HG02678 (cell line): ENCODE measurements around the gene MECR.

Experiments used
- ATAC-seq: cut with Tn5 transposase; IDR thresholded peaks from one replicate; pipeline ENCODE4 v1.9.1; 2021; ENCODE audit warnings: mild to moderate bottlenecking, moderate library complexity; ENCODE audit not compliant: unreplicated experiment

The MECR gene

DNA sequence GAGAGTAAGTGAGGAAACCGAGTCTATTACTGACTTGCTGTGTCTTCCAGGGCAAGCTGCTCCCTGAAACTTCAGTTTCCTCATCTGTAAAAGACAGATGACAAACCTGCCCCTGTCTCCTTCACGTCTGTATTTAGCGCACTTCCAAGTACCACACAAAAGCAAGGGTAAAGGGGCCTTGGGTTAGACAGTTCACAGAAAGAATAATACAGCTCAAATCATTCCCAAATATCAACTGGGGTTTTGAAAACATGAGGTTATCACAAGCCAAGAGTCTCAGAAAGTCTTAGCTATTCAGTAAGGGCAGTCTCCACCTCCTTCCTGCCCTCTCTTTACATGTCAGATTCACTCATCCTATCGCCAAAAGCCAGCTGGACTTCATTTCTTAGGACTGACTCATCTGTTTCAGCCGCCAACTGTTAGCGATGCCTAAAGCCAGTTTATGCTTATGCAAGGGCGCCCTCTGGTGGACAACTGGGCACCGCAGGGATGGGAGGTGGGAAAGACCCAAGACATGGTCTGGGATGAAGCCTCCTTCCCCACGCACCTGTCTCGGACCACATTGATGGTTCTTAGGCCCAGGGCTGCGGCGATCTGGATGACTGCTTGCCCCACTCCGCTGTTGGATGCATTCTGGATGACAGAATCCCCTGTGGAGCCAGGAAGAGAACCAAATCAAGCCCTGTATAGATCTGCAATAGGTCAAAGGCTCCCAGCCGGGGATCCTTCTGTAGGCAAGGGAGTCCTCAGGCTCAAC is 28.0 kb downstream of the MECR start:
- ATAC-seq, result peak; percentile 69

DNA sequence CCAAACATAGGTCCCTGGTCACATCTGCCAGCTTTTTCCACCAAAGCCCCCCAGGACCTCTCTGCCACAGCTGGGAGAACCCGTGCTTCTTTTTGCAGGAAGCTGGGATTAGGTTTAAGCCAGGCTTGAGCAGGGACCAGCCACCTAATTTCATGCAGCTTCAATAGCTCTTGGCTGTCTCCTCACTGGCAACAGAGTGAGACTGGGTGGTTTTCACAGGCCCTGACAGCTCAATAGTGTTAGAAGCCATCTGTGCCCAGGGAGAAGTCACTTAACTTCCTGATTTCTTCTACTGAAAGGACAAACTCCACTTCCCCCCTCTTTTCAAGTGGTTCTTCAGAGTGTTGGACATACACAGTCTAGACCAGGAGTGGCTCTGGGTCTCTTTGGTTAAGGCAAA is 28.7 kb downstream of the MECR start:
- ATAC-seq, result no peak

DNA sequence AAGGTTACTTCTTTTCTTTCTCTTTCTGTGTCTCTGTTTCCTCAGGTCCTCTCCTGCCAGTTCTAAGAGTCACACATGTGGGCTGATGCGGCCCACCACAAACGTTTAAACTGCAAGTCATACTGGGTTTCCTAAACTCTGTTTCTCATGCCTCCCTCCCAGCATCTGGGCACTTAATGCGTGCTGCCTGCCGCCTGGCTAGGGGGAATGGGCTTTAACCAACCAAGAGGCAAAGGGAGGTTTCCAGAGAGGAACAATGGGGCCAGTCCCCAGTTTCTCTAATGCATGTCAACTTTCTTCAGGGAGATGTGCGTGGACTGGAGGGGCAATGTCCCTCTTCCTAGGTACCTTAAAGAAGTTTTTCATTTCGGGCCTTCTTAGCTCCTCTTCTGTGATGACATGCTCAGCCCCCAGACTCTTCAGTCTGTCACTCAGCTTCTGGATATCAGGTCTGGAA is 29.1 kb downstream of the MECR start:
- no peak for ATAC-seq

DNA sequence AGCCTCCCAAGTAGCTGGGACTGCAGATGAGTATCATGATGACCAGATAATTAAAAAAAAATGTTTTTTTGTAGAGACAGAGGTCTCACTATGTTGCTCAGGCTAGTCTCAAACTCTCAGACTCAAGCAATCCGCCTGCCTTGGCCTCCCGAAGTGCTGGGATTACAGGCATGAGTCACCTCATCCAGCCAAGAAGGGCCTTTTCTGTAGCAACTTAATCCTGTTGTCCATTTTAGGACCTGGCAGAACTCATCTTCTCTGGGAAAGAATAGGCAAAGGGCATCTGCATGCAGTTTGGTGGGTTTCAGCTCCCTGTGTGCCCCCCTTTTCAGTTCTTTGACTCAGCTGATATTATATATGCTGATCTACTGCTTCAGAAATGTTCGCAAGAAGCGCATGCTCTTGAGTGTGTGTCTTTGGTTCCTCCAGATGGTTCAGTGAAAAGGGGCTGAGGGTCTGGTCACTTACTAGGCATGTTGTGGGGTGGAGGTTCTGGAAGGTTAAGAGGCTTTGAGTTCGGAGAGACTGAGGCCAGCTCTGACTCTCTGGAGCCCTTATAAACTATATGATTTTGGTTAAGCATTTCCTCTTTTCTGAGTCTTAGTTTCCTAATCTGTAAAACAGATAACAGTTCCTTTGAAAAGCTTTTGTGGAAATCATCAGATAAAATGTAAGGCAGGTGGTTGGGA is 29.7 kb downstream of the MECR start:
- no peak for ATAC-seq

DNA sequence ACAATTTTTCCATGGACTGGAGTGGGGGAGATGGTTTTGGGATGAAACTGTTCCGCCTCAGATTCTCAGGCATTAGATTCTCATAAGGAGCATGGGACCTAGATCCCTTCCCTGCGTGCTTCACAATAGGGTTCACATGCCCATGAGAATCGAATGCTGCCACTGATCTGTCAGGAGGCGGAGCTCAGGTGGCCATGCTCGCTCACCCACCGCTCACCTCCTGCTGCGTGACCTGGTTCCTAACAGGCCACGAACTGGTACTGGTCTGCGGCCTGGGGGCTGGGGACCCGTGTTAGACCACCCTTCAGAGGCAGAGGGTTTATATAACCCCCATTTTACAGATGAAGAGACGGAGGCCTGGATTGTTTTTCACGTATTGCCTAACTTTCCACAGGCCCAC is 32.7 kb downstream of the MECR start:
- no peak for ATAC-seq

DNA sequence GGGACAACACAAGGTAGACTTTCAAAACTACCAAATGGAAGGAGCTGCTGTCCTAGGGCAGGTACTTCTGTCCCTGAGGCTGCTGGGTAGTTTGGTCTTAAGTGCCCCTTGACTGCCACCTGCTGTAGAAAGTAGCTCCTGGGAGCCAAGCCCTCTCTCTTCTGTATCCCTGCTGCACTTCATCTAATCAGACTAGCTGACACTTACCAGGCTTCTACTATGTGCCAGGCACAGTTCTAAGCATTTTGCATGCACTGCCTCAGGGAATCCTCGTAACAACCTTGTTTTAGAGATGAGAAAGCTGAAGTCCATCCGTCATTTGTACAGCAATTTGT is 33.2 kb downstream of the MECR start:
- no peak for ATAC-seq

DNA sequence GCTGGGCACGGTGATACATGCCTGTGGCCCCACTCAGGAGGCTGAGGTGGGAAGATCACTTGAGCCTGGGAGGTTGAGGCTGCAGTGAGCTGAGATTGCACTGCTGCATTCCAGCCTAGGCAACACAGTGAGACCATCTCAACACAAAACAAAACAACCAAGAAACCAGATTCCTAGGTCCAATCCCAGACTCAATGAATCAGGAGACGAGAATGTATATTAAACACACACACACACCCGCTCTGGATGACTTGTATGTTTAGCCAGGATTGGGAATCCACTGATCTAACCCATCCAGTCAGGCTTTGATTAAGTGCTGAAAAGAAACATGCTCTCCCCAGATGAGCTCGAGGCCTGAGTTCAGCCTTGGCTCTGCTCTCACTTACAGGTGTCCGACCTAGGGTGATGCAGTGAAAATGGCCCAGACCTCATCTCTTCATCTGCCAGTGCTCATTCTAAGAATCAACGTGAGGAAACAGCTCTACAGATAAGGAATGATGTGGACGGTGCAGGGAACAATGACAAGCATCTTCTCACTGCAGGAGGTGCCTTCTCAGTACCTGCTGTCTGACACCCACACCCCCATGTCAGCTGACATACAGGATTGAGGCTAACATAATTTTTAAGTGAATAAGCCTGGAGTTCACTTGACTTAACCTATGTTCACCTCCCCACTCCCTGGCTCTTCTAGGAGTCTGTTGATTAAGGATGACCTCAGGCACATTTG is 33.7 kb downstream of the MECR start:
- no peak for ATAC-seq

DNA sequence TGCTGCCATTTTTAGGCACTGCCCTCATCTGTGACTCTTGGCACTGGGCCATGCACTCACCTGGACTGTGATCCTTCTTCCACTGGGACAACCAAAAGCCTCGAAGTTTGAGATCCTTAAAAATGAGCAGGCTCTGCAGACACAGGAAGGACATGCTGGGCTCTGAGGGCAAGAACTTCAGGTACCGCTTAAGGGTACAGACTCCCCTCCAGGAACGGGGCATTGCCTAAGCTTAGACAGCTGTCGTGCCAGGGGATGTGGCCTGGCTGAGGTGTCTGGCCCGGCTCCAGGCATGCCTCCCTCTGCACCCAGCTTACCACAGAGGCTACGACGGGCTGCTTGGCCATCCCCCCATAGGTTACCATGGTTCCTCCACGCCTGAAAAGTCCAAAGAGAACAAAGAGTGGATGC is 34.8 kb downstream of the MECR start:
- no peak for ATAC-seq

DNA sequence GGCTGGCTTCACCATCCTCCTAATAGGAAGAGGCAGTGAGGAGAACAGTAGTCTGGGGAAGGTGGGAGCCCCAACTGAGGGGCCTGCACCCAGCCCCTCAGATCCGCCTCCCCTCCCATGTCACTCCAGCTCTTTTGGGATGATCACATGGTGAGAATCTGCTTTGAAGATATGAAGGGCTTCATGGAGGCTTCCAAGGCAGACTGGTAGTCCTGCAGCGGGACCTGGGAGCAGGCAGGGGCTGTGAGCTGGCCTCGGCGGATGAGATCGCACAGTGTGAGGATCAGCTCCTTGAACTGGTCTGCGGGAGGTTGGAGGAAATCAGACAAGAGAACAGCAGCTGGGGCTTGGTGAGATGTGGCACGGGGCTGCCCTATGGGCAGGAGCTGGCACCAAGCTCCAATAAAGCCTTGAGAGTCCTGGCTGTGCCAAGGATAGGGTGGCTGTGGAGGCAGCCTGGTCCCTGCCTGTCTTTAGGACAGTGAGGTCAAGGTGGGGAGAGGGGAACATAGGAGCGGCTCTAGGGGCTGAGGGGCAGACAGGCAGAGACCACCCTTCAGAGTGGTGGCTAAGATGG is 36.8 kb downstream of the MECR start:
- ATAC-seq, result no peak

DNA sequence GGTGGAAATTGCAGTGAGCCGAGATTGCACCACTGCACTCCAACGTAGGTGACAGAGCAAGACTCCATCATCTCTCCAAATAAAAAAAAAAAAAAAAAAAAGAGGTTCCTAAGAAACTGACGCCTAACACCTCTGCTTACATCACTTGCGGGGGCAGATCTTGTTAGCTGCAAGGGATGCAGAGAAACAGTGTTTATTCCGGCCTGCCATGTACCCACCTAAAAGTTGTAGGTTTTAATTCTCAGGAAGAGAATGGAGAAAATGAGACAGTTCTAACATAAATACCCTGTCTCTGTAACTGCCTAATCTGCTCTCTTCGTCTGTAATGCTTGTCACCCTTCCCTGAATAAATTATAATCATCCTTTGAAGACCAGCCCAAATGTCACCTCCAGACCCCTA is 40.0 kb downstream of the MECR start:
- ATAC-seq, result no peak

DNA sequence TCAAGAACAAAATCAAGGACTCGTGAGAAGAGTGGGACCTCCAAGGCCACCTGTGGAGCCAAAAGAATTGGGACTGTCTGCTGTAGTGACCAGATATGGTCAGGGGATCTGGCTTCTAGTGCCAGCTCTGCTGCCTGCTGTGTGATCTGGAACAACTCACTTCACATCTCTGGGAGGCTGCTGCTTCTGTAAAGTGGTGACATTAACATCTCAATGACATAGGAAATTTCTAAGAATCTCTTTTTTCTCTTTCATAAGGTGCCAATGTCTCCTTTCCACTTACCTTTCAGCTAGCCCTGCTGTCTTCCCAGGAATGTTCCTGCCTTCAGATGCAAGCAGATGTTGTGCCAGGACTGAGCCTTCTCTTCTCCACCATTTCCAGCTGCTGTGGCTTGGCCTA is 44.0 kb downstream of the MECR start:
- no peak for ATAC-seq

DNA sequence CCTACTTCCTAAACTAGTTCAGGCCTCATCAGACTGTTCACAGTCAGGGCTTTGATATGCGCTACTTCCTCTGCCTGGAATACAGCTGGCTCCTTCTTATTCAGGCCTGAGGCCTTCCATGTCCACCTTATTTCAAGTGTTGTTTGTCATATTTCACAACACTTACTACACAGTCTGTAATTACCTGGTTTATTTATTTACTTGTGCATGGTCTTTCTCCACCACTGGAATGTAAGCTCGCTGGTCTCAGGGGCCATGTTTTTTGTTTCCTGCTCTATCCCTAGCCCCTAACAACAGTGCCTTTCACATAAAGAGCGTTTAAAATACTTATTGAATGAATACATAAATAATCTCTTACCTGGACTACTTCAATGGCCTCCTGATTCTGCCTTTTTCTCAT is 44.5 kb downstream of the MECR start:
- no peak for ATAC-seq

DNA sequence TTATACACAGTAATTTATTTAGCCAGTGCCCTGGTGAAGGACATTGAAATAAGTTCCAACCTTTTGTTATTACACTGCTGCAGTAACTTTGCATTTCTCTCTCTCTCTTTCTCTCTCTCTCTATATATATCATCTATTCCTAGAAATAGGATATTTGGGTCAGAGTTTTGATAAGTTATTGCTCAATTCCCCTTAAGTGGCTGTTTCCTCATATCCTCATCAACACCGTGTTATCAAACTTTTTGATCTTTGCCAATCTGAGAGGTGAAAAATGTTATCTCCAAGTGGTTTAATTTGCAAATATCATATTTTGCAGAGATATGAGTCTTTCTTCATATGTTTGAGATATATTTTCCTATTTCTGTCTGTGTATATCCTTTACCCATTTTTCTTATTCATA is 47.4 kb downstream of the MECR start:
- ATAC-seq, result no peak

DNA sequence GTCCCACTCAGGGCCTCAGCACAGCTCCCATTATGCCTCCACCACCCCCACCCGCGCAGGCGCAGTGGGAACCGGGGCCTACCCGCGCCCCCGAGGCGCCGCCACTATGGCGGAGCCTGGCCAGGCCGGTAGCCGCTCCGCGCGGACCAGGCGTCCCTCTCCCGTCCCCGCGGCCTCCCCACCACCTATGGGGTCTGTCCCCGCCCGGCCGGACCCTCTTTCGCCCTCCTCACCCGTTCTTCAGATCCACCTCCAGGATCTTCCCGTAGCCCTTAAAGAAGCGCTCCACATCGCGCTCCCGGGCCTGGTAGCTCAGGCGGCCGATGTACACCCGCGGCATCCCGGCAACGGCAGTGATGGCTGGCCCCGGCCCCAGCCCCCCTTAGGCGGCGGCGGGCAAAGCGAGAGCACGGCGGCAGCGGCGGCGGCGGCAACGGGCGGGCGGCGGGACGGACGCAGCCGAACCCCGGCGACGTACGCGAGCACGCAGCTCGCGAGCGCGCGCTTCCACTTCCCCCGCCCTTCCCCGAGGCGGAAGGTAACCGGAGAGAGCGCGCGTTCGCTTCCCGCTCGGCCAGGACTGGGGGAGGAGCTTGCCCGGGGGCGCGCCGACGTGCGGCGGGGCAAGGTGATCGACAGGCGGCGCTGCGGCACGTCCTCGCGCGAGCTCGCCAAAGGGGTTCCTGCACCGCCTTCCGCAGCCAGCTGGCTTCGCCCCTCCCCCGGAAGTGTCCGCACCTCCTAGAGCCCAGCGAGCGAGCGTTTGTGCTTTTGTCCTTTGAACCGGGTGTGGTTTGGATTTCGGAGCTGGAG is 49.1 kb downstream of the MECR start, which contains the start of gene SRSF4:
SRSF4 (minus strand) TSS at position 488 of the 813 bp plus-strand sequence; CDS start at position 340, 148 bp downstream.
- ATAC-seq, result peak; percentile 84

DNA sequence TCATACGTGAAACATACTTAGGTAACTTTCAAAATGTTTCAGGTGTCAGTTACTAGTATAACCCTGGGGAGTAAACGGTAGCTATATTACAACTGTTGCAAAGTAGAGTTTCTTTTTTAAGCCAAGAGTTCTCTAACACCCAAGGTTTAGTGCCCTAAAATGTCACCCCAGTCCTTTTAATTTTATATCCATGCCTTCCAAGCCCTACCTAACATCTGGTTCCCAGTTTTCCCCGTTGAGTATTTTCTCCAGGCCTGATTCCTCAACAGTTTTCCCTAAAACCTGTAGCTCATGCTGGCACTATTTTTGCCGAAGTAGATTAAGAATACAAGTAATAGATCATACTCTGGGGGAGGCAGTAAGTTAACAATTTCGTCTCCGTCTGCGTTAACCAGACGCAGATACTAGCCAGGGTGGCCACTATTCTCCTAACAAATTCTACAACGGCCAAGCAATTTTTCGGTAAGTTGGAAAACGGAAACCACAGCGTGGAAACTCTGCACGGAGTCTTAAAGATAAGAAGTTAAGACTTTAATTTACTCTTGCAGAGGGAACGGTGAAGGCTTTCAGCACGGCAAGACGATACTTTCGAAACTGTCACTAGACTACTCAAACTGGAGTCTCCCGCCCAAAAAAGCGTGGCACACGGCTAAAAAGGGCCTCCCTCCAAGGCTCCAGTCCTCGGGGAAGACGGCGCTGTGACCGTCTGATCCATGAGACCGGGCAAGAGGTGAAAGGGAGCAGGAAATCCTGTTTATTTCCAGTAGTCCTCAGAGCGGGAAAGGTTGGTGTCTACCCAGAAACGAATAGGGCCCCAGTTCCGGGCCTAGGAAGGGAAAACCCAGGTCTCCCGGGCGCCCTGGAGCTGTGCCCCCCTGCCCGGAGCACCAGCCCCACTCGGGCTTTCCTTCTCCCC is 50.0 kb downstream of the MECR start:
- peak; percentile 4 for ATAC-seq

DNA sequence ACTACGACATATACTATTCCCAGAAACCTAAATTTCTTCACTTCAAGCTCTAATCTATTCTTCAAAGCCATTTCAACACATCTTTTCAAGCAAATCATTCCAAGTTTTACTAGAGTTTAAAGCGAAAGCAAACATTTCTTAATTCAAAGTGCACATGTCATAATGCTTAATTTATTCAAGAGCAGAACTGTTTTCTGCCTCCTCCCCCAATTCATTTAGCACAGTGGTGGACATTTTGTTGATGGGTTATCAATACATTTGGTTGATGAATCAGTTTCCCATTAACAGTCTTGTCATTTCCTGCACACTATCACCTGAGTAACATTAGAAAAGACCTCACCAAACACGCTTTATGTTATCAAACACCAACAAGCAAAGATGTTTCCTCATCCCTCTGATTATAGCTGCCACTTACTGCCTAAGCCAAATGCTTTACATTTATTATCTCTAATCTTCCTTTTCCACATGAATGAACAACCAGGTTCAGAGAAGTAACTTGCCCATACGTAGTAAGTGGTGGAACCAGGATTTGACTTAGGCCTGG is 51.0 kb downstream of the MECR start:
- ATAC-seq, result no peak

DNA sequence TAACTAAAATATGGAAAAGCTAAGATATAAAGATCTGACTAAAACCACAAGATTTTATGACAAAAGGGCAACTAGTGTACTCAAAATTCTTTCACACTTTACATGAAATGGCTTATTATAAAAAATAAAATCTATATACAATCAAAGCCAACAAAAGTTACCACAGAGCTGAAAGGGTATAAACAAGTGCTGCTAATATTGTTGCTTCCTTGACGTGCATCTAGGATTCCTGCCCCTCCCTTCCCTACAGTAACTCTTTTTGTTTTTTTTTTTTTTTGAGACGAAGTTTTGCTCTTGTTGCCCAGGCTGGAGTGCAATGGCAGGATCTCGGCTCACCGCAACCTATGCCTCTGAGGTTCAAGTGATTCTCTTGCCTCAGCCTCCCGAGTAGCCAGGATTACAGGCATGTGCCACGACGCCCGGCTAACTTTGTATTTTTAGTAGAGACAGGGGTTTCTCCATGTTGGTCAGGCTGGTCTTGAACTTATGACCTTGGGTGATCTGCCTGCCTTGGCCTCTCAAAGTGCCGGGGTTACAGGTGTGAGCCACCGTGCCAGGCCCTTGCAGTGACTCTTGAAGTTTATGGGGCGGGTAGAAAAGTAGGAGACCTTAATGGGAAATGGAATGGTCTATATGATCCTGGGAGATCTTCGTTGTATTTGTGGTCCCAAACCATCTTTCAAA is 53.6 kb downstream of the MECR start:
- ATAC-seq, result no peak

DNA sequence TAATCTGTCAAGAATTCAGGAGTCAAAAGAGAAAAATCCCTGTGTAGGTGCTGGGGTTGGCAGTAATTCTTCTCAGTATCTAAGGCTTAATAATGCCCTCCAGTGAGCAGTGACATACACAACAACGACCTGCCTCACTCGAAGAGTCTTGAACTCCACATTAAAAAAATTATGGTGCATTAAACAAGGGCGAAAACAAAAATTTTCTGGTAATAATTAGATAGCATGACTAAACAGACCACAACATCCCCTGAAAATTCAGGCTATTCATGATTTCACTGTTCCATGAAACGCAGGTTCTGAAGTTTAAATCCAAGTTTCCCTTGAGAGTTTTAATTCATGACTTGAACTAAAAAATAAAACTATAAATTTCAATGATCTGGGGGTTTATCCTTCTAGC is 54.2 kb downstream of the MECR start:
- no peak for ATAC-seq

DNA sequence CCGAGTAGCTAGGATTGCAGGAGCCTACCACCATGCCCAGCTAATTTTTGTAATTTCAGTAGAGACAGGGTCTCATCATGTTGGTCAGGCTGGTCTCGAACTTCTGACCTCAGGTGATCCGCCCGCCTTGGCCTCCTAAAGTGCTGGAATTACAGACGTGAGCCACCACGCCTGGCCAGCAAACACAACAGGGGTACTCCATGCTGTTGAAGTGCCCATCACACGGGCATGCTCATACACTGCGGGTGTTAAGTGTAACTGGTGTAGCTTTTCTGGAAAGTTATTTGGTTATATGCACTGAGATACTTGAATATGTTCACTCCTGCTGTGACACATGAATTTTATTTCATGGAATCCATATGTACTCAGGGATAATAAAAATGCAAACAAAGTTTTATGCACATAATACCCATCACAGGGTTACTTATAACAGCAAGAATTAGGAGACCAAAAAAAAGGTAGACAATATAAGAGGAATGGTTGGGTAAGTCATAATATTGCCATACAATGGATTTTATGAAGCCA is 58.3 kb downstream of the MECR start:
- ATAC-seq, result no peak
